Forelimb muscle (tissue), 1 donor: ENCODE results near the gene CCND1. TPM values are rescaled to one million over a fixed set of nuclear protein-coding genes. Genes with fewer than 3 reads are reported as not detected.
"Not testable (repeated sequence)": the region's sequence is repeated elsewhere in the genome, so short reads cannot be mapped to it uniquely, and the experiment has no call there.

ENCODE experiments used
- DNase-seq: peaks from one replicate; pipeline ENCODE4 v3.0.0-alpha.2; 2013; ENCODE audit warnings: low read depth
- polyA plus RNA-seq: library from polyadenylated mRNA; unstranded; fragments of 120-200 nt; gene quantifications from one replicate; pipeline ENCODE4 v1.2.1, GENCODE V29; 2013; ENCODE audit not compliant: insufficient read length

The CCND1 gene
- polyA plus RNA-seq, 1 donor, result 72.4 TPM

DNA sequence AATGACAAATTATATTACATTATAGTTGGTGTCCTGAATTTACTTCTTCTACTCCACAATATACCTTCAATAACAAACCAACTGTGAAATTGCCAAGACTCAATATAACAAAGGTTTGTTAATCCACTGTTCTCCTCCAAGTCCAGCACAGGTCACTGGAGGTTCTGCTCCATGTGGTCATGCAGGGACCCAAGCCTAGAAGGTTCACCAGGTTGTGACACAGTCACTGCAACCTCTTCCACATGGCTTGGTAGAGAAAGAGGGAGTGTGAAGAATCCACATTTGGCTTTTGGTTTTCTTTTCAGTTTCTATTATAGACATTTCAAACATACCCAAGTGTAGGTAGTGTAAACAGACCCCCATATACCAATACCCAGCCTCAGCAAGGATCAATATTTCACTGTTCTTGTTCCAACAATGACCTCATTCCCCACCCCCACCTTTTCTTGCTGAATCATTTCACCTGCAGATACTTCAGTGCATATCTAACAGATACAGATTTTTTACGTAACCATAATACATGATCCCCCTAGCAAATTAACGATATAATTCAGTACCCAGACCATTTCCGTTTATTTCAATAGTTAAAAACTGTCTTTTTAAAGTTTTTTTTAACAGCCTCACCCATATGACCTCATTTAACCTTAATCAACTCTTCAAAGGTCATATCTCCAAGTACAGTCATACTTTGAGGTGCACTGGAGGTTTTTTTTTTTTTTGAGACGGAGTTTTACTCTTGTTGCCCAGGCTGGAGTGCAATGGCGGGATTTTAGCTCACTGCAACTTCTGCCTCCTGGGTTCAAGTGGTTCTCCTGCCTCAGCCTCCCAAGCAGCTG is 48.7 kb downstream of the CCND1 start:
- DNase-seq, result no peak

DNA sequence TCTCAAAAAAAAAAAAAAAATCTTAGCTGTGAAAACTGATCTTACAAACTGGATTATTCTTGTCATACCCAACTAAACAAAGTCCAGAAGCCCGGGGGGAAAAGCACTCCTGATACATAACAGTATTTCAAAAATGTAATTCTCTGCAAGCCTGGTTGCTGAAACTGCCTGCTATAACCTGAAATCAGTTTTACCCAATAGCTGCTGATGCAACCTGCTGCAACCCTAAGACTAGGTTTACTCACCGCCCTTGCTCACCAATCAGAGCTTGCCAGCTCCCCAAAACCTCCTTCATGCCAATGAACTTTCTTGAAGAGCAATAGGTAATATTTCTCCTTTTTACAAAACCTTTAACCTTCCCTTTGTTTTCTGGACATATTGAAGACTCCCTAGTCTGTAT is 50.5 kb downstream of the CCND1 start:
- DNase-seq, result no peak

DNA sequence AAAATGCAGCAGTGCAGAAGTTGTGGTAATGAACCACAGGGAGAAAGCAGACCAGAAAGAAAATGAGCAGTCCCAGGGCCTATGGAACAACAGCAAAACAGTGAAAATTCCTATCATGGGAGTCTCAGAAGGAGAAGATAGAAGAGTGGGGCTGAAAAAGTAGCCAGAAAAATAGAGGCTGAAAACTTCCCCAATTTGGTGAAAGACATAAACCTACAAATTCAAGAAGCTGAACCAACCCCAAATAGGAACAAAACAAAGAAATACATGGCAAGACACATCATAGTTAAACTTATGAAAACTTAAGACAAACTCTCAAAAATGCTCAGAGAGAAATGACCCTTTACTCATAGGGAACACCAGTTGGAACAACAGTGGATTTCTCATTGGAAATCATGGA is 51.5 kb downstream of the CCND1 start:
- no peak for DNase-seq

DNA sequence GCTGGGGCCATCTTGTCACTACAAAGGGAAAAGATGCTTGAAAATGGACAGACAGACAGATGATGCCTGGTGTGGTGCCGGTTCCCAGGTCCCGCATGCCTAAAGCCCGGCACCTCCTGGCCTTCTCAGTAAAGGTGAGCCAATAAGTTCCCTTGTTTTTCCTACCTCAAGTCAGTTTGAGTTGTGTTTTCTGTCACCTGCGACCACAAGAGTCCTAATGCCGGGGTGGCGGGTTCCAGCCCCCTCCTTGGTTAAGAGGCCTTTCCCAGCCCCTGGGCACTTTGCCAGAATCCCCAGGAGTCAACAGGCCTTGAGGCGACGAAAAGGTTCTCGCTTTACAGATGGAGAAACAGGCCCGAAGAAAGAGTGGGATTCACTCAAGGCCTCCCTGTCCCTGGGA is 53.8 kb downstream of the CCND1 start:
- no peak for DNase-seq

DNA sequence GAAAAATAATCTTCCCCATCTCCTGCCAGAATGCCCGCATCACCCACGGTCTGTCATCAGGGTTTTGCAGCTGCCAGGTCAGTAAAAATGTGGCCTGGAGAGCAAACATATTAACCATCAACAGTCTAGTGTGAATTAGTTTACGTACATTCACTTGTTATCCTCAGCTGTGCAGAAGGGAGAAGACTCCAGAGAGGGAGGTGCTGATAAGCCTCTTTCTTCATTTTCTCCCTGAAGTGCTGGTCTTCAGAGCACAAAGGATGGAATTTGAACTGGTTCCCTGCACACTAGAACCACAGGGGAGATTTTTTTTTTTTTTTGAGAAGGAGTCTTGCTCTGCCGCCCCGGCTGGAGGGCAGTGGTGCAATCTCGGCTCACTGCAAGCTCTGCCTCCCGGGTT is 54.6 kb downstream of the CCND1 start:
- DNase-seq, result no peak

DNA sequence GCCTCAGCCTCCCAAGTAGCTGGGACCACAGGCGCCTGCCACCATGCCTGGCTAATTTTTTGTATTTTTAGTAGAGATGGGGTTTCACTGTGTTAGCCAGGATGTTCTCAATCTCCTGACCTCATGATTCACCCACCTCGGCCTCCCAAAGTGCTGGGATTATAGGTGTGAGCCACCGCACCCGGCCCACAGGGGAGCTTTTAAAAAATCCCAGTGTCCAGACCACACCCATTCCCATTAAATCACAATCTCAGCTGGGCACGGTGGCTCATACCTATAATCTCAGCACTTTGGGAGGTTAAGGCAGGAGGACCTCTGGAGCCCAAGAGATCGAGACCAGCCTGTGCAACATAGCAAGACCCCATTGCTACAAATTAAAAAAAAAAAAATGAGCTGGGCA is 55.0 kb downstream of the CCND1 start:
- DNase-seq, result not testable (repeated sequence)

DNA sequence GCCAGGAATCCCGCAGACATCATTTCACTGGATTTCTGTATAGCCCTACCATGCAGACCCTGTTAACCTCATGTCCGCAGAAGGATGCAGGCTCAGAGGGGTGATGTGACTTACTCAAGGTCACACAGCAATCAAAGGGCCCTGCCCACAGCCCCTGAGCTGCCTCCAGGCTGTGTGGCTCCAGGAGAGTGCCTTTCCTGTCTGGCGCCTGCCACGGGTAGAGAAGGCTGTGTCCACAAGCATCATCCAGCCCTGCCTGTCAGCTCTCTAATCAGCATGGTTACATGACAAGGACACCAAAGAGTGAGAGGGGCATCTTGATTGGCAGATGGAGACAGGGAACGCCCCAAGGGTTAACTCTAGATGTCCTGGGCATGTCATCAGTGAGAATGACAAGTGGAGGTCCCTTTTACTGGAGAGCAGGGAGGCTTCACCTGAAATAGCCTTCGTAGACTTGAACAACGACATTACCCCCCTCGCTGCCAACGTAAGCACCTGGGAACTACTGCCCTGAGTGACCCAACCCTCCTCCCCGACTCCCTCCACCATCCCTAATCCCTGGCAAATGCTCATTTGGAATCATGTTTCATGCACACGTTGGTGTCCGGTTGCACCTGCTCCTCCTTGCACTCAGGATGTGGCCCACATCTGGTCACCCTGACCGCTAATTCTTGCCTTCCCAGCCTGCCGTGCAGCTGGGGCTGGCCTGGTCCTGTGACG is 56.0 kb downstream of the CCND1 start:
- no peak for DNase-seq

DNA sequence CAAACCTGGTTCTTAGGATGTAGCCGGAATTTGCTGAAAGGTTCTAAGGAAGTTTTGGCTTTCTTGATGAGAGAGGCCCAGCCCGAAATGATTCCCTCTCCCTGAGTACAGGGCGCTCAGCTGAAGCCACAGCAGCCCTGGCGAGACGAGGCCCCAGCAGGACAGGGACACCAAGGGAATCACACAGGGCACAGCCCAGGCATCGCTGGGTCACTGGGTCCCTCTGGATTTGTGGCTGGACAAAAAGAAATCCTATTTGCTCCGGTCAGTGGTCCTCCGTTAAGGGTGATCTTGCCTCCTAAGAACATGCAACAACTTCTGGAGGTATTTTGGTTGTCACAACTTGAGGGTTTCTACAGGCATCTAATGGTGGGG is 56.5 kb downstream of the CCND1 start:
- no peak for DNase-seq

DNA sequence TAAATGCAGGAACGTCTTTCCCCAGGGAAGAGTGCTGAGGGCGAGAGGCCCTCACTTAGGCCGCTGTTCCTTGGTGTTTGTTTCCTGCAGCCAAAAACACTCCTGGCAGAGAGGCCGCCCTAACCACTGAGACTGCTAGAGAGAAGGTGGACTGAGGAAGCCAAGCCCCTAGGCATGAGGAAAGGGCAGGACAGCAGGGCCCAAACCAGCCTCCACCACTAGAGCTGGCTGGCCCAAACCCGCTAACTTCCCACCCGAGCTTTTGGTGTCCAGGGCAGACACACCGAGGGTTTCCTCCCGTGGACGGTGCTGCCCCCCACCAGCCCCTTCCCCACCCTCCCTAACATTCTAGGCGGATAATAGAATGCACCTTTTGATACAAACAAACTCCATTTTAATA is 56.9 kb downstream of the CCND1 start:
- DNase-seq, result no peak

DNA sequence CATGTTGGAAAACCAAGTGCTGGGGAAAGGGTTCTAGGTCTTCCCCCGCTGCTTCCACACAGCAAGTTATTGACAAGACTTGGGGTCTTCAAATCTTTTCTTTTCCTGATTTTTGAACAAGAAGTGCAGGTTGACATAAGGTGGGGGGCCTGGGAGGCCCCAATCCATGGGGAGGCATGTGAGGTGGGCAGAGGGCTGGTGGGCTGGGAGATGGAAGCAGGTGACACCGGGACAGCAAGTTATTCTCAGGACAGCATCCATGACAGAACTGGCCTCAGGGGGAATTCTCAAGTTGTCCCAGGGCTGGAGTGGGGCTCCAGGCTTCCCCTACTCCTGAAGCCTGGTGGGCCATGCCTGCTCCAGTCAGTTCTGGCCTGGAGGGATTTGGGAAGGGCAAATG is 57.4 kb downstream of the CCND1 start:
- DNase-seq, result no peak

DNA sequence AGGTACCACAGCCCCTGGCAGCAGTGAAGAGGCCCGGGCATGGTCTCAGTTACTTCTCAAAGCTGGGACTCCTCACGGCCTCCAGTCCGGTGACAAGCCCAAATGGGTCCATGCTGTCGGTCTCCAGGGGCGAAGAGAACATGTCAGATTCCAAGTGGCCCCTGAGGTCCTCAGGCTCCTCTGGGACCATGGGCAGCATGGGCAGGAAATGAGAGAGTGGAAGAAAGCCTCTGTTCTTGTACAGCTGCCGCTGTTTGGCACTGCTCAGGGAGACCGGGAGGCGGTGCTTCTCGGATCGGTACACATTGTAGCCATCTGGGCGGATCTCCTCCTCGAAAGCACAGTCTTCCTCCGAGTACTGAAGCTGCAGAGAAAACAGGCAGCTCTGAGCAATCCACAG is 58.3 kb downstream of the CCND1 start:
- DNase-seq, result no peak

DNA sequence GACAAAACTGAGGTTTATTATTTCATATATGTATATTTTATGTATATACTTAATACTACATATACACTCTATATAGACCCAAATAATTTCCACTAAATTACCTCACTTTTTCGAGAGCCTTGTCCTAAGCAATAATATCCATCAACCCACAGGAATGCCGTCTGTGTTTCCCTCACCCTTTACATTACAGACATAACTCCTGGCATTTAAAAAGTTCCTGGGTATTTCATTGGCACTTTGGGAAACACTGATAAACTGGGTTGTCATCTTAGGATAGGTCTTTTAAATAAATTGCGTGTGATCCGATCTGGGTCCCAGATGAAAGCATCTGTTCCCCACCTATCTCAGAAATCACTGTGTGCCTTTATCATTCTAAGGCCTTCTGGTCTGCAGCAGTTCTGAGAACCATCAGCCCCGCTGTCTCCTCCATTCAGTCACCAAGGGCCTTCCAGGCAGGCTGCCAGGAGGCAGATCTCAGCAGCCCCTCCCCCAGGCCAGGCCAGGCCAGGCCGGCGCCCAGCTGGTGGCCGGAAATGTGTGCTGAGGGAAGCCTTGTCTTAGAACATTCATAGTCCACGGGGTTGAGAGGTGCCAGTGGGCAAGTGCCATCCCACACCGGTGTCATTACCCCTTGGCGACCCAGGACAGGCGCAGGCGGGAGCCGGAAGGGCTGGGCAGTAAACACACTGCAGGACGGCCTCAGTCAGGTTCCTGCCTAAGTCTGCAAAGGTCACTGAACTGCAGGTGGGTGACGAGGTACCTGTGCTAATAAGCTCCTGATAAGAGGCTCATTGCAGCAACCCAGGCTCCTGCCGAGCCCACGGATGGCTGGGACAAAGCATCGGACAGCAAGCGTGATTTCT is 59.6 kb downstream of the CCND1 start:
- DNase-seq, result peak; percentile 47

DNA sequence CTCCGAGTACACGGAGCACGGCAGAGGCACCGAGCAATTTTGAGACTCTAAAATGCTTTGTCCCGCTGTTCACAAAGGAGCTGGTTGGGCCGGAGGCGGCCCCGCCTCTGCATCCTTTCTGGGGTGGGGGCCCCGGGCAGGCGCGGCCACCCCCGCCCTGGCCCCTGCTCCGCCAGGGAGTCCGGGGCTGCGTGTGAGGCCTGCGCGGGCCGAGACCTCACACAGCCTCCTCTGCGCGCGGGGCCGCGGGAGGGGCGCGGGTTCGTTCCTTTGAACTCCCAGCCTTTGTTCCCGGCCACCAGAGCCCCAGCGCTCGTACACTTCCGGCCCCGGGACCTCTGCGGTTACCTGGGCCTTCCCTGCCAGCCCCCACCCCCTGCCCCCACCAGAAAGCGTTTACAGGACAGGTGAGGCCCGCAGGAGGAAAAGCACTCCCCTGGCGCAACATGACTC is 61.3 kb downstream of the CCND1 start:
- no peak for DNase-seq

DNA sequence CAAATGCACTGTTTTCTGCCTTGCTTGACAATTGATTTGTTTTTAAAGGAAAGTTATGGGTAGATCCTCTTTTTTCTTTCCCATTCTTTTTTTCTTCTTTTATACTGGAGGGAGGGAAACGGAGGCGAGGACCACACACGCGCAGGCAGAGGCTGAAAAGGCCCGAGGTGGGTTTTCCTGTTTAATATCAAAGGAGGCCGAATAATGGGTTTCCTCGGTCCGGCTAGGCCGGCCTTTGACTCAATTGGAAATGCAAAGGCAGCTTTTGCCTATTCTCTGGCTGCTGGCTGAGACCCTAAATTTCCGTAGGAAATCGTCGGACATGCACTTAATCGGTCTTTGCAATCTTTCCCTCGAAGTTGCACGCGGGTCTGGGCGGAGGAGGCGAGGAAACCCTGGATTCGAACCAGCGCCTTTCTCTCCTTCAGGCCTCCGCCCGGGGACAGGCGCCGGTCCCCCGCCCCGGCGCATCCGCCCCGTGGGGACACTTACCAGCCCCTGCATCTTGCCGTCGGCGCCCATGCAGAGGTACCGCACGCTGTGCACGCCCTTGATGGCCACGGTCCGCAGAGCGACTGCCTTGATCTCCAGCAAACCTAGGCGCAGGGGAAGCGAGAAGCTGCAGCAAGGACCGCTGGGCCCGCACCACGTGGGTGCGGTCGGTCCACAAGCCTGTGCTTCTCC is 62.0 kb downstream of the CCND1 start:
- DNase-seq, result no peak

DNA sequence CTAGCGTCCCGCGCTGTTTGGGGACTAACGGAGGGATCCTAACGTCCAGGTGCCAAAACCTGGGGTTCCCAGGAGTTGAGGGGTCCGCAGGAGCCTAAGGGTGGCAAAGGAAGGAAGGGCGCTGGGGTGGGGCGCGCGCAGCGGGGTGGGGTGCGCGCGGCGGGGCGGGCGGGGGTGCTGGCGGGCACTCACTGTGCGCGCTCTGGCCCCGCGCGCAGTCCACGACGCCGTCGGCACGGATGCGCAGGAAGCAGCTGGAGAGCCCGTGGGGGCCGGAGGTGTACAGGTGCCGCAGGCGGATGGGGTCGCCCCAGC is 62.5 kb downstream of the CCND1 start:
- no peak for DNase-seq

Other genes starting within 250 kb of the CCND1 start
- gene LINC01488, start 159.5 kb upstream of the CCND1 start, polyA plus RNA-seq, result 0.08 TPM
- 19.9 TPM for gene LTO1, start 34.2 kb downstream of the CCND1 start, polyA plus RNA-seq
- 0.53 TPM for gene FGF19, start 62.9 kb downstream of the CCND1 start, polyA plus RNA-seq
- gene FGF4, start 134.2 kb downstream of the CCND1 start, polyA plus RNA-seq, result 12.0 TPM
- not detected for gene FGF3, start 178.3 kb downstream of the CCND1 start, polyA plus RNA-seq